Hepatocyte (in vitro differentiated cells): ENCODE measurements around the gene MICOS13.

ENCODE experiments used
- EZH2 ChIP-seq: fragments of 200-600 bp; sonication (generic); IDR thresholded peaks from 2 replicates; pipeline ENCODE4 v1.6.1; 2016; ENCODE audit warnings: antibody characterized with exemption, mild to moderate bottlenecking, borderline replicate concordance
- EZH2phosphoT487 ChIP-seq: fragments of 200-600 bp; sonication (generic); IDR thresholded peaks from one replicate; pipeline ENCODE4 v1.6.1; 2018; ENCODE audit warnings: antibody characterized with exemption, mild to moderate bottlenecking, low read depth, moderate library complexity; ENCODE audit not compliant: unreplicated experiment, severe bottlenecking

GRCh38 chr19:5717215-5717935 is 37.1 kb upstream of the MICOS13 start:
- TF ChIP-seq EZH2 (no peak), EZH2phosphoT487 (no peak)
